Retinal pigment epithelial cell (primary cell): Measurements from ENCODE around the gene NUDT21.

ENCODE experiments used
- DNase-seq: peaks from one replicate; pipeline ENCODE4 v3.0.0-alpha.2; 2010; ENCODE audit warnings: low read depth
- H3K4me3 ChIP-seq: 2 replicates; pipeline ENCODE4 v1.5.1; 2011; ENCODE audit warnings: mild to moderate bottlenecking, low read length, control low read depth, moderate library complexity
- CTCF ChIP-seq: conservative IDR thresholded peaks from 2 replicates; pipeline ENCODE4 v1.5.1; 2011; ENCODE audit warnings: low read depth, low read length, control low read depth, inconsistent platforms

NUDT21 gene

GRCh38 chr16:56475201-56475600, 24.1 kb upstream of the NUDT21 start:
- TF ChIP-seq CTCF, result no peak
- no peak for DNase-seq
- no peak overlapping the region for H3K4me3 ChIP-seq

DNA sequence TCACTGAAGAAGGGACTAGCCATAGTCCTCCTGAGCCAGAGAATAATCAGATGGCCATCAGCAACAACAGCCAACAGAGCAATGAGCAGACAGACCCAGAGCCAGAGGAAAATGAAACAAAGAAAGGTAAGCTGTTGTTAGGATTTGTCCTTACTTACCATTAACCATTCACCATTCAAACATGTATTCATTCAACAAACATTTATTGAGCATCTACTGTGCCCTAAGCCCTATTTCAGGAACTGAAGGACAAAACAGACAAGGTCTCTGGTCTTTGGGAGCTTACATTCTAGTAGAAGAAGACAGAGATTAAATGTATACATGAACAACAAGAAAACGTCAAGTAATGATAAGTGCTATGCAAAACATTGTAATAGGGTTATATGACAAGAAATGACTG, 19.5 kb upstream of the NUDT21 start:
- TF ChIP-seq CTCF, result no peak
- H3K4me3 ChIP-seq, result no peak overlapping the region
- DNase-seq, result no peak

DNA sequence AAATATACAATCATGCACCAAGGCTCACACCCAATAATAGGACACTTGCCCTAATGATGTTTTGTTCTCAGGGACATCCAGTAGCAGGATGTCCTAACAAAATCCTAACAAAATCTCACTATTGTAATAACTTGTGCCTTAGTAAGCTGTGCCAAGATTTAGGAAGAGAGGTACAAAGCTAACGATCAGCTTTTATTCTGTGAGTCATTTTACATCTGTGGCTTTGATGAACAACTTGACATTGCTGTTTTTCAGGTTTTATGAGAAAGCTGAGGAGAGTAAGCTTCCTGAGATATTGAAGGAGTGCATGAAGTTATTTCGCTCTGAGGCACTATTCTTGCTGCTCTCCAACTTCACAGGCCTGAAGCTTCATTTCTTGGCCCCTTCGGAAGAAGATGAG, 19.1 kb upstream of the NUDT21 start:
- no peak overlapping the region for H3K4me3 ChIP-seq
- TF ChIP-seq CTCF, result no peak
- DNase-seq, result no peak

- DNase-seq, result no peak
- no peak for TF ChIP-seq CTCF
- H3K4me3 ChIP-seq, result no peak overlapping the region
These were observed 18.6 kb upstream of the NUDT21 start for GRCh38 chr16:56469748-56470147.

GRCh38 chr16:56468800-56469199, 17.7 kb upstream of the NUDT21 start:
- no peak overlapping the region for H3K4me3 ChIP-seq
- no peak for DNase-seq
- no peak for TF ChIP-seq CTCF

DNA sequence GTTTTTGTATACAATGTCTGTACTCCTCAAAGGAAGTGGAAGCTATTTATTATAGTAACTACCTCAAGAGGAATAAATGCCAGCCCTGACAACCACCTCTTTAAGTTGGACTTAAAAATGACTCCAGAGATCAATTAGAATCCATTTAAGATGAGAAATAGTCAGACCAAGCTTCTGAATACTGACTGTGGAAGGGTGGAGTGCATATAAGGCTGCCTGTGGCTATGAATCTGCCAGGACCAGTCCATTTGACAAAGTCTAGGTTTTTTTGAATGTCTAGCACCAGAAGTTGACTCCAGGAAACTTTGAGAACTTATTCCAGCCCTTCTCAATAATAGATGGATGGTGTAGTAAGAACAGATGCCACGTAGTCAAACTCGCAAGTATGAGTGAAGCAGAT, 15.2 kb upstream of the NUDT21 start:
- no peak overlapping the region for H3K4me3 ChIP-seq
- no peak for DNase-seq
- no peak for TF ChIP-seq CTCF

GRCh38 chr16:56463153-56463552, 12.0 kb upstream of the NUDT21 start:
- H3K4me3 ChIP-seq, result no peak overlapping the region
- TF ChIP-seq CTCF, result no peak
- no peak for DNase-seq
